ENCODE measurements around the gene PRKCQ. TPM values are rescaled to one million over a fixed set of nuclear protein-coding genes. Genes with fewer than 3 reads are reported as not detected.

The PRKCQ gene
- total RNA-seq, 2 experiments from 2014 or later: 32.9 to 39.0 TPM

GRCh38 chr10:6409971-6410643 lies 170.0 kb downstream of the PRKCQ start:
- Mint-ChIP-seq H3K4me3 (peak overlapping the region; percentile 47), H3K9me3 (ENCODE audit: low read depth) (no peaks in the 10 kb centered on the region), H3K36me3 (ENCODE audit: low read depth) (peaks cover 3% of the 10 kb centered on the region), H3K27ac (peak overlapping the region; percentile 76), H3K4me1 (peaks cover 43% of the 10 kb centered on the region), H3K27me3 (peaks cover 3% of the 10 kb centered on the region)
- peak; percentile 72 for ATAC-seq
- ChIA-PET POLR2A (interaction anchor here (0.8 to 1.2 kb wide), 2 partner anchors 208 to 258 kb away, joined by 3 to 4 read pairs; partner anchors contain the start of gene PFKFB3), CTCF (interaction anchor here (0.6 to 4.7 kb wide), 20 partner anchors 8 to 324 kb away, joined by 3 to 21 read pairs (median 4); partner anchors contain the start of gene PFKFB3)
- DNase-seq: peak; percentile 28
- intact Hi-C loops (cut with DNase I, micrococcal nuclease): loop anchor here (10.0 kb wide), 2 partner anchors 135 to 175 kb away; no protein-coding TSS in a partner anchor

- peaks cover 3% of the 10 kb centered on the region for H3K36me3 Mint-ChIP-seq (ENCODE audit: low read depth)
- no peak for DNase-seq
- ChIA-PET POLR2A (no interaction called here), CTCF (interaction anchor here (0.6 to 4.7 kb wide), 9 partner anchors 7 to 323 kb away, joined by 3 to 21 read pairs (median 4); partner anchors contain the start of gene PFKFB3)
- no peak overlapping the region for H3K27ac Mint-ChIP-seq
- intact Hi-C loops (cut with DNase I, micrococcal nuclease): loop anchor here (10.0 kb wide), 2 partner anchors 134 to 174 kb away; no protein-coding TSS in a partner anchor
- ATAC-seq: no peak
- H3K4me1 Mint-ChIP-seq: peaks cover 43% of the 10 kb centered on the region
- H3K27me3 Mint-ChIP-seq: peaks cover 7% of the 10 kb centered on the region
- no peaks in the 10 kb centered on the region for H3K9me3 Mint-ChIP-seq (ENCODE audit: low read depth)
- no peak overlapping the region for H3K4me3 Mint-ChIP-seq
Measured at GRCh38 chr10:6408799-6409198, 171.3 kb downstream of the PRKCQ start.

GRCh38 chr10:6407034-6407721 lies 172.9 kb downstream of the PRKCQ start:
- intact Hi-C loops (cut with DNase I, micrococcal nuclease): loop anchor here (10.0 kb wide), 2 partner anchors 132 to 172 kb away; no protein-coding TSS in a partner anchor
- H3K9me3 Mint-ChIP-seq (ENCODE audit: low read depth): no peaks in the 10 kb centered on the region
- peak; percentile 27 for DNase-seq
- no peak overlapping the region for H3K27ac Mint-ChIP-seq
- peaks cover 3% of the 10 kb centered on the region for H3K36me3 Mint-ChIP-seq (ENCODE audit: low read depth)
- ATAC-seq: peak; percentile 32
- POLR2A ChIA-PET: interaction anchor here (0.6 to 1.5 kb wide), 4 partner anchors 59 to 356 kb away, joined by 3 to 10 read pairs (median 3); partner anchors contain the start of gene PFKFB3
- peaks cover 9% of the 10 kb centered on the region for H3K27me3 Mint-ChIP-seq
- CTCF ChIA-PET: interaction anchor here (0.7 to 2.9 kb wide), 31 partner anchors 8 to 340 kb away, joined by 3 to 33 read pairs (median 5); partner anchors contain the start of gene PFKFB3
- H3K4me3 Mint-ChIP-seq: peak overlapping the region; percentile 28
- peaks cover 45% of the 10 kb centered on the region for H3K4me1 Mint-ChIP-seq

GRCh38 chr10:6406220-6407033 lies 173.6 kb downstream of the PRKCQ start:
- H3K4me3 Mint-ChIP-seq: peak overlapping the region; percentile 28
- peaks cover 3% of the 10 kb centered on the region for H3K36me3 Mint-ChIP-seq (ENCODE audit: low read depth)
- DNase-seq (peak; percentile 54), ATAC-seq (peak; percentile 54)
- POLR2A ChIA-PET: interaction anchor here (0.6 to 1.5 kb wide), 7 partner anchors 58 to 355 kb away, joined by 3 to 10 read pairs (median 3); partner anchors contain the start of gene PFKFB3
- CTCF ChIA-PET: interaction anchor here (0.5 to 2.9 kb wide), 51 partner anchors 8 to 881 kb away, joined by 3 to 33 read pairs (median 4); partner anchors contain the start of gene PFKFB3
- H3K27ac Mint-ChIP-seq: no peak overlapping the region
- peaks cover 52% of the 10 kb centered on the region for H3K4me1 Mint-ChIP-seq
- intact Hi-C loops (cut with DNase I, micrococcal nuclease): loop anchor here (1.0 to 10.0 kb wide), 3 partner anchors 132 to 204 kb away; partner anchors contain the start of gene PFKFB3 (in 1 of the 2)
- H3K9me3 Mint-ChIP-seq (ENCODE audit: low read depth): no peaks in the 10 kb centered on the region
- peaks cover 11% of the 10 kb centered on the region for H3K27me3 Mint-ChIP-seq

- Mint-ChIP-seq H3K9me3 (ENCODE audit: low read depth) (no peaks in the 10 kb centered on the region), H3K27me3 (peaks cover 11% of the 10 kb centered on the region), H3K36me3 (ENCODE audit: low read depth) (peaks cover 3% of the 10 kb centered on the region), H3K27ac (no peak overlapping the region), H3K4me3 (no peak overlapping the region), H3K4me1 (peaks cover 56% of the 10 kb centered on the region)
- intact Hi-C loops (cut with DNase I, micrococcal nuclease): loop anchor here (1.0 to 10.0 kb wide), 3 partner anchors 131 to 203 kb away; partner anchors contain the start of gene PFKFB3 (in 1 of the 2)
- CTCF ChIA-PET: interaction anchor here (0.5 to 2.9 kb wide), 39 partner anchors 8 to 322 kb away, joined by 3 to 33 read pairs (median 4); partner anchors contain the start of gene PFKFB3
- ATAC-seq (no peak), DNase-seq (no peak)
- POLR2A ChIA-PET: interaction anchor here (0.6 to 1.5 kb wide), 4 partner anchors 57 to 204 kb away, joined by 3 to 10 read pairs (median 3); partner anchors contain the start of gene PFKFB3
Measured at GRCh38 chr10:6405713-6406112, 174.4 kb downstream of the PRKCQ start.

GRCh38 chr10:6404127-6405072 lies 175.7 kb downstream of the PRKCQ start:
- Mint-ChIP-seq H3K9me3 (ENCODE audit: low read depth) (no peaks in the 10 kb centered on the region), H3K27ac (no peak overlapping the region), H3K4me3 (no peak overlapping the region), H3K36me3 (ENCODE audit: low read depth) (peaks cover 3% of the 10 kb centered on the region), H3K27me3 (peaks cover 11% of the 10 kb centered on the region), H3K4me1 (peaks cover 54% of the 10 kb centered on the region)
- ATAC-seq (no peak), DNase-seq (no peak)
- intact Hi-C loops (cut with DNase I, micrococcal nuclease): loop anchor here (5.0 to 10.0 kb wide), 4 partner anchors 112 to 512 kb away; partner anchors contain the start of gene FBH1 (in 1 of the 2)
- ChIA-PET POLR2A (interaction anchor here (0.7 kb wide), 1 partner anchor 56 kb away, joined by 6 read pairs; no protein-coding TSS in a partner anchor), CTCF (interaction anchor here (0.6 to 2.9 kb wide), 5 partner anchors 202 to 390 kb away, joined by 3 to 33 read pairs (median 3); partner anchors contain the start of gene PFKFB3)

GRCh38 chr10:6402960-6403359 lies 177.1 kb downstream of the PRKCQ start:
- intact Hi-C loops (cut with DNase I, micrococcal nuclease): loop anchor here (1.0 to 10.0 kb wide), 8 partner anchors 54 to 511 kb away; partner anchors contain the start of genes FBH1 (in 1 of the 2) and PFKFB3 (in 1 of the 2)
- Mint-ChIP-seq H3K27ac (no peak overlapping the region), H3K4me3 (no peak overlapping the region), H3K36me3 (ENCODE audit: low read depth) (no peaks in the 10 kb centered on the region), H3K4me1 (peaks cover 57% of the 10 kb centered on the region), H3K27me3 (peaks cover 11% of the 10 kb centered on the region), H3K9me3 (ENCODE audit: low read depth) (no peaks in the 10 kb centered on the region)
- ATAC-seq: no peak
- CTCF ChIA-PET: interaction anchor here (1.2 to 4.1 kb wide), 13 partner anchors 11 to 330 kb away, joined by 3 to 77 read pairs (median 10); partner anchors contain the start of gene PFKFB3
- DNase-seq: no peak
- POLR2A ChIA-PET: no interaction called here

GRCh38 chr10:6402349-6402709 lies 177.7 kb downstream of the PRKCQ start:
- intact Hi-C loops (cut with DNase I, micrococcal nuclease): loop anchor here (1.0 to 10.0 kb wide), 8 partner anchors 54 to 510 kb away; partner anchors contain the start of genes FBH1 (in 1 of the 2) and PFKFB3 (in 1 of the 2)
- peaks cover 11% of the 10 kb centered on the region for H3K27me3 Mint-ChIP-seq
- no peak overlapping the region for H3K4me3 Mint-ChIP-seq
- ChIA-PET POLR2A (interaction anchor here (0.6 to 2.1 kb wide), 7 partner anchors 54 to 1827 kb away, joined by 3 to 15 read pairs (median 4); partner anchors contain the start of gene PFKFB3), CTCF (interaction anchor here (0.5 to 4.1 kb wide), 60 partner anchors 9 to 759 kb away, joined by 3 to 77 read pairs (median 6); partner anchors contain the start of gene PFKFB3)
- no peak for ATAC-seq
- H3K4me1 Mint-ChIP-seq: peaks cover 54% of the 10 kb centered on the region
- no peaks in the 10 kb centered on the region for H3K36me3 Mint-ChIP-seq (ENCODE audit: low read depth)
- no peaks in the 10 kb centered on the region for H3K9me3 Mint-ChIP-seq (ENCODE audit: low read depth)
- no peak overlapping the region for H3K27ac Mint-ChIP-seq
- DNase-seq: no peak

All from activated CD4-positive, alpha-beta T cell treated with anti-CD3 and anti-CD28 coated beads for 36 hours (primary cell).